OCI-LY3 (cell line): ENCODE results near the gene ADGRE1.

Experiments
- H2AFZ ChIP-seq: fragments of 200-600, 300-600 bp; shearing (Covaris generic); 2 replicates; pipeline ENCODE4 v1.6.0; 2014; ENCODE audit warnings: antibody characterized with exemption, low read depth, low read length
- H3K27ac ChIP-seq: fragments of 200-600, 300-600 bp; sonication (generic); 2 replicates; pipeline ENCODE4 v1.5.1; 2014; ENCODE audit warnings: mild to moderate bottlenecking, low read length, moderate library complexity, mixed read lengths
- H3K27me3 ChIP-seq: fragments of 200-600, 300-600 bp; sonication (generic); 2 replicates; pipeline ENCODE4 v1.6.1; 2014; ENCODE audit warnings: low read depth, low read length, mixed read lengths
- H3K36me3 ChIP-seq: fragments of 200-600, 300-600 bp; sonication (generic); replicated peaks from 2 replicates; pipeline ENCODE3; 2014; ENCODE audit warnings: low read depth, low read length, mixed read lengths
- H3K4me1 ChIP-seq: fragments of 300-600, 200-600 bp; sonication (generic); 2 replicates; pipeline ENCODE4 v1.6.1; 2014; ENCODE audit warnings: low read length, mixed read lengths
- H3K4me2 ChIP-seq: fragments of 200-600, 300-600 bp; sonication (generic); 2 replicates; pipeline ENCODE4 v1.6.1; 2014; ENCODE audit warnings: low read length, mixed read lengths
- H3K4me3 ChIP-seq: fragments of 300-600, 200-600 bp; sonication (generic); 2 replicates; pipeline ENCODE4 v1.5.1; 2014; ENCODE audit warnings: antibody characterized with exemption, mild to moderate bottlenecking, low read length, moderate library complexity
- H3K79me2 ChIP-seq: fragments of 300-600, 200-600 bp; shearing (Covaris generic); 2 replicates; pipeline ENCODE4 v1.6.1; 2014; ENCODE audit warnings: mild to moderate bottlenecking, low read length, mixed read lengths
- H3K9ac ChIP-seq: fragments of 300-600, 200-600 bp; shearing (Covaris generic); 2 replicates; pipeline ENCODE4 v1.6.0; 2014; ENCODE audit warnings: mild to moderate bottlenecking, low read length, moderate library complexity
- H3K9me3 ChIP-seq: fragments of 200-600, 300-600 bp; shearing (Covaris generic); 2 replicates; pipeline ENCODE4 v1.6.1; 2014; ENCODE audit warnings: low read length, mixed read lengths; ENCODE audit not compliant: insufficient read depth
- H4K20me1 ChIP-seq: fragments of 200-600, 300-600 bp; sonication (generic); 2 replicates; pipeline ENCODE4 v1.6.1; 2016; ENCODE audit warnings: low read length, mixed read lengths; ENCODE audit not compliant: insufficient read depth
- EZH2phosphoT487 ChIP-seq: fragments of 200-600 bp; shearing (Covaris generic); IDR thresholded peaks from 2 replicates; pipeline ENCODE4 v1.6.1; 2018; ENCODE audit warnings: antibody characterized with exemption, mixed run types, low read depth
- TF ChIP-seq, protein P1 (sequence below): fragments of 200-600, 300-600 bp; sonication (generic); IDR thresholded peaks from 2 replicates; pipeline ENCODE4 v1.5.1; 2014; ENCODE audit warnings: antibody characterized with exemption, low read length, low read depth

ADGRE1 gene

DNA sequence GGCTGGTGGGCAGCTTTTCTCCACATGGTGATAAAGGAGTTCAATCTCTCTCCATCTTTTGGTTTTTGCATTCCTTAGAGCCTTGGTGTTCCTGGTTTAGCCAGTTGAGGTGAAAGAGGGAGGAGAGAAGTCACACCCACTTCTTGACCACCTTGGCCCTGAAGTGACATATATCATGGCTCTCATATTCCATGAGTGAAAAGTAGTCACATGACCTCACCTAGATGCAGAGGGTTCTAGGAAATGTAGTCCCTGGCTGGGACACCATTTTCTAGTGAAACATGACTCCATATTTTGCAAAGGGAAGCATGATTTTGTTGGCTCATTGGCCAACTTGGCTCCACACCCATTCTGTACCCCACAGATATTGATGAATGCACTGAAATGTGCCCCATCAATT lies 16.1 kb downstream of the ADGRE1 start:
- Histone ChIP-seq H4K20me1 (no peaks in the 10 kb centered on the region), H3K9ac (no peak overlapping the region), H3K9me3 (peaks cover 18% of the 10 kb centered on the region), H3K27ac (no peak overlapping the region), H3K27me3 (peaks cover 20% of the 10 kb centered on the region; the same call in 1 of the 2 replicates), H3K4me3 (no peak overlapping the region), H3K4me1 (no peaks in the 10 kb centered on the region), H3K79me2 (no peaks in the 10 kb centered on the region), H3K4me2 (no peak overlapping the region), H3K36me3 (peaks cover 6% of the 10 kb centered on the region), H2AFZ (no peak overlapping the region)
- TF ChIP-seq, protein P1, sequence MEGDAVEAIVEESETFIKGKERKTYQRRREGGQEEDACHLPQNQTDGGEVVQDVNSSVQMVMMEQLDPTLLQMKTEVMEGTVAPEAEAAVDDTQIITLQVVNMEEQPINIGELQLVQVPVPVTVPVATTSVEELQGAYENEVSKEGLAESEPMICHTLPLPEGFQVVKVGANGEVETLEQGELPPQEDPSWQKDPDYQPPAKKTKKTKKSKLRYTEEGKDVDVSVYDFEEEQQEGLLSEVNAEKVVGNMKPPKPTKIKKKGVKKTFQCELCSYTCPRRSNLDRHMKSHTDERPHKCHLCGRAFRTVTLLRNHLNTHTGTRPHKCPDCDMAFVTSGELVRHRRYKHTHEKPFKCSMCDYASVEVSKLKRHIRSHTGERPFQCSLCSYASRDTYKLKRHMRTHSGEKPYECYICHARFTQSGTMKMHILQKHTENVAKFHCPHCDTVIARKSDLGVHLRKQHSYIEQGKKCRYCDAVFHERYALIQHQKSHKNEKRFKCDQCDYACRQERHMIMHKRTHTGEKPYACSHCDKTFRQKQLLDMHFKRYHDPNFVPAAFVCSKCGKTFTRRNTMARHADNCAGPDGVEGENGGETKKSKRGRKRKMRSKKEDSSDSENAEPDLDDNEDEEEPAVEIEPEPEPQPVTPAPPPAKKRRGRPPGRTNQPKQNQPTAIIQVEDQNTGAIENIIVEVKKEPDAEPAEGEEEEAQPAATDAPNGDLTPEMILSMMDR, result no peak
- no peak for TF ChIP-seq EZH2phosphoT487

DNA sequence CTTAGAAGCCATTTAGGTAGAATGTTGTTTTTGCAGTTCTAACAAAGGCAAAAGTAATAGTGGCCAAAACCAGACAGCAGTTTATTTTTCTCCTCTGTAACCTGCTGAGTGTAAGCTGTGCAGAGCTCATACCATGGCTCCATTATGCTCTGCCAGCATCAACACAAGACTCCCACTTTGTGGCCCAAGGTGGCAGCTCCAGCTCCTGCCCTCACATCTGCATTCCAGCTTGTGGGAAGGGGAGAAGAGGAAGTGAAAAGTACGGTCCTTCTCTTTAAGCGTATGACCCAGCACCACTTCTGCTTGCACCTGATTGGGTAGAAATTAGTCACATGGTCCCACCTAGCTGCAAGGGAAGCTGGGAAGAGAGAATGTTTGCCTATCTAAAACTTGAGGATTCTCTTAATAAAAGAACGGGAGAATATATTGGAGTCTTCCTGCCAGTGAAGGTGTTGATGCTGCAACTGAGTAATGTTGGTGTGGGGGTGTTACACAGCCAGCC lies 19.2 kb downstream of the ADGRE1 start:
- no peak overlapping the region for H3K4me3 ChIP-seq
- peaks cover 21% of the 10 kb centered on the region; the same call in 1 of the 2 replicates for H3K27me3 ChIP-seq
- no peaks in the 10 kb centered on the region for H4K20me1 ChIP-seq
- H3K79me2 ChIP-seq, result no peaks in the 10 kb centered on the region
- TF ChIP-seq EZH2phosphoT487, result no peak
- TF ChIP-seq, protein P1, result no peak
- H3K36me3 ChIP-seq, result peaks cover 6% of the 10 kb centered on the region
- H3K4me2 ChIP-seq, result no peak overlapping the region
- H3K27ac ChIP-seq, result no peak overlapping the region
- no peaks in the 10 kb centered on the region for H3K4me1 ChIP-seq
- no peak overlapping the region for H2AFZ ChIP-seq
- H3K9ac ChIP-seq, result no peak overlapping the region
- H3K9me3 ChIP-seq, result peaks cover 13% of the 10 kb centered on the region

DNA sequence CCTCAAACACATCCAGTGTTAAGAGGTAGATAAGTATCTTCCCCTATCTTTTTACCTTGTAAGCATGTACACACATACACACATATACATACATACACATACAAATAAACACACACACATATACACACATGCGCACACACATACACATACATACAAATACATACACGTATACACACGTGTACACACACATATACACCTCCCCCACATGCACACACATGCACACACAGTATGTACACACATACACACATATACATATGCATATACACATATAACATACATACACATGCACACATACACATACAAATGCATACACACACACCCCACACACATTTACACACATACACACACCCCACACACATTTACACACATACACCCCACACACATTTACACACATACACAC lies 24.1 kb downstream of the ADGRE1 start:
- Histone ChIP-seq H3K36me3 (peaks cover 2% of the 10 kb centered on the region), H3K9me3 (peaks cover 19% of the 10 kb centered on the region)

DNA sequence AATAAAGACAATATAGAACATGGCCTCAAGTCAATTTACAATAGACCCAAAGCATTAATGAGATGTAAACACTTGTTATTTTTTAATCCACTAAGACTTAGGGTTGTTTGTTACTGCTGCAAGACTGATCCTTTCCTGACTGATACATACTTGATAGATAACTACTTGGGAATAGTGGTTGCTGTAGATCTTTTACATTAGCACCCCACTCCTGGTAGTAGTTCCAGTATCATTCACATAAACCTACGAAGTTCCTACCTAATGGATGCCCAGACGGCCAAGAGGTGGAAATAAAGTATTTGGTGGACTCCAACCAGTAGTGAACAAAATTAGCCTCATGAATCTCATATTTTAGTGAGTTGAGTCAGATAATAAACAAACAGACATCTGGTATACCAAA lies 26.9 kb downstream of the ADGRE1 start:
- H3K4me1 ChIP-seq, result no peaks in the 10 kb centered on the region
- H4K20me1 ChIP-seq, result no peaks in the 10 kb centered on the region
- no peak overlapping the region for H3K4me3 ChIP-seq
- no peak overlapping the region for H2AFZ ChIP-seq
- no peaks in the 10 kb centered on the region for H3K79me2 ChIP-seq
- H3K4me2 ChIP-seq, result no peak overlapping the region
- no peaks in the 10 kb centered on the region for H3K36me3 ChIP-seq
- no peak overlapping the region for H3K27ac ChIP-seq
- H3K9ac ChIP-seq, result no peak overlapping the region
- TF ChIP-seq EZH2phosphoT487, result no peak
- TF ChIP-seq, protein P1, result no peak
- peaks cover 14% of the 10 kb centered on the region for H3K9me3 ChIP-seq
- peaks cover 4% of the 10 kb centered on the region; the same call in 1 of the 2 replicates for H3K27me3 ChIP-seq

More for the DNA sequence above, 24.1 kb downstream of the ADGRE1 start:
- H3K4me1 ChIP-seq, result no peaks in the 10 kb centered on the region
- H3K4me3 ChIP-seq, result no peak overlapping the region
- H3K79me2 ChIP-seq, result no peaks in the 10 kb centered on the region
- no peaks in the 10 kb centered on the region for H4K20me1 ChIP-seq
- no peak overlapping the region for H2AFZ ChIP-seq
- H3K4me2 ChIP-seq, result no peak overlapping the region
- peaks cover 6% of the 10 kb centered on the region; the same call in 1 of the 2 replicates for H3K27me3 ChIP-seq
- no peak for TF ChIP-seq EZH2phosphoT487
- TF ChIP-seq, protein P1, result no peak
- no peak overlapping the region for H3K9ac ChIP-seq
- H3K27ac ChIP-seq, result no peak overlapping the region
